Activated CD4-positive, alpha-beta T cell treated with anti-CD3 and anti-CD28 coated beads, Interleukin-2, Interleukin-6, amounts not matched to agents 100 ng/mL and 50 ng/mL, durations not matched to agents 16 hours and 8 hours (primary cell): ENCODE data around the gene HINT2.
A peak's percentile ranks its signal among the peaks of the same experiment; 100 is the strongest.

Source experiments
- DNase-seq: peaks from one replicate; pipeline ENCODE4 v3.0.0-alpha.2; 2020

The HINT2 gene

GRCh38 chr9:35810122-35810521 is 4.7 kb downstream of the HINT2 start:
- DNase-seq, result no peak

DNA sequence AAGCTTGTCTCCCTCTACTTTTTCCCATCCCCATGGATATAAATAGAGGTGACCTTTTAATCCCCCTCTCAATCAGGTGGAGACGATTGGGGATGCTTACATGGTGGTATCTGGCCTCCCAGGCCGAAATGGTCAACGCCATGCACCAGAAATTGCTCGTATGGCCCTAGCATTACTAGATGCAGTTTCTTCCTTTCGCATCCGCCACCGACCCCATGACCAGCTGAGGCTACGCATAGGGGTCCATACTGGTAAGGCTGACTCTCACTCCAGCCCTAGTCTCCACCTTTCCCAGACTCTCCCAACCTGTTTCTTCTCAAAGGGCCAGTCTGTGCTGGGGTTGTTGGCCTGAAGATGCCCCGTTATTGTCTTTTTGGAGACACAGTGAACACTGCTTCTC is 6.4 kb downstream of the HINT2 start:
- no peak for DNase-seq

GRCh38 chr9:35806101-35806500 is 8.7 kb downstream of the HINT2 start:
- DNase-seq, result no peak

DNA sequence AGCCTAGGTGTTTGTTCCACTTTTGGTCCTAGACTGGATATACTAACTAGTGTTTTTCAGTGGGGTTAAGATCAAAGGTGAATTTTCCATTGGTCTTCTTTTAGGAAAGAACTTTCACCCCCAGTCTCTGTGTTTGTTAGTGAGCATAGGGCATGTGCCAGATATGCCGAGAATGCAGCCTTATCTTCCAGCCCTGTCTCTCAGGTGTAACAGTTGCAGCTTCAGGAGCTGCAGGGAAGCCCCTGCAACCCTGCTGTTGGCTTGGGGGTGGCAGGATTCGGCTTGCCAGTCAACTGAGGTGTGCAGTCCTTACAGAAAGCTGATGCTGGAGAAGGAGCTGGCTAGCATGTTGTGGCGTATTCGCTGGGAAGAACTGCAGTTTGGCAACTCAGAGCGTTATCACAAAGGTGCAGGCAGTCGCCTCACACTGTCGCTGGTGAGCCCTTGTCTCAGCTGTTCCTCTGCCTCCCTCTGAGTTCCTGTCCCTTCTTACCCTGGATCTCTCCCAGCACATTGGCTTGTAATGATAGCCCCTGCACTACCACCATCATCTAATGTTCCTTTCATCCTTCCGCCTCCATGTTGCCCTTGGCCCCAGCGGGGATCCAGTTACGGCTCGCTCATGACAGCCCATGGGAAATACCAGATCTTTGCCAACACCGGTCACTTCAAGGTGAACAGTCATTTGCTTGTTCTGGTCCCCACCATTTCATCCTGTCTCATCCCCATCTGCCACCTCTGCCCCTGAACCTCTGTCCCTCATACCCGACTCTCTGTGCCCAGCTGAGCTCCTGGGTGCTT is 13.3 kb downstream of the HINT2 start:
- DNase-seq, result no peak

GRCh38 chr9:35800530-35800929 is 14.3 kb downstream of the HINT2 start:
- no peak for DNase-seq

- peak; percentile 58 for DNase-seq
These were observed 16.0 kb downstream of the HINT2 start for GRCh38 chr9:35798658-35799374.

GRCh38 chr9:35797311-35798109 is 17.3 kb downstream of the HINT2 start:
- DNase-seq, result no peak

- DNase-seq, result no peak
These were observed 19.1 kb downstream of the HINT2 start for GRCh38 chr9:35795695-35796094.

DNA sequence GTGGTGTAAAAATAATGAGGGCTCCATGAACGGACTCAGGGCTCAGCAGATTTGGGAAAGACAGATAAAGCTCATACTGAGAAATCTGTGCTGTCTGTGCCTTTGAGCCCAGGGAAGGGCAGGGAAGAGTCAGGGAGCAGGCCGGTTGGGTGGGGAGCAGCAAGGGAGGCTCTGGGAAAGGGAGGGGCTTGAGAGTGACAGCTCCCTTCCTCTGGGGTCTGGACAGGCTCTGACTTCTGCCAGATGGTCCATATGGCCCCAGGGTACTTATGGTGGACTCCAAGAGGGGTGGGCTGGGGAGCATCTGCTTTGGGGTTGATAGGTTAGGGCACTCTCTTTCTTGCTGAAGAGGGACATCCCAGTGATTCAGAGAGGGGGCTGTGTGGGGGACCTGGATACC is 21.4 kb downstream of the HINT2 start:
- DNase-seq, result no peak

- no peak for DNase-seq
These were observed 22.0 kb downstream of the HINT2 start for GRCh38 chr9:35792826-35793225.

DNA sequence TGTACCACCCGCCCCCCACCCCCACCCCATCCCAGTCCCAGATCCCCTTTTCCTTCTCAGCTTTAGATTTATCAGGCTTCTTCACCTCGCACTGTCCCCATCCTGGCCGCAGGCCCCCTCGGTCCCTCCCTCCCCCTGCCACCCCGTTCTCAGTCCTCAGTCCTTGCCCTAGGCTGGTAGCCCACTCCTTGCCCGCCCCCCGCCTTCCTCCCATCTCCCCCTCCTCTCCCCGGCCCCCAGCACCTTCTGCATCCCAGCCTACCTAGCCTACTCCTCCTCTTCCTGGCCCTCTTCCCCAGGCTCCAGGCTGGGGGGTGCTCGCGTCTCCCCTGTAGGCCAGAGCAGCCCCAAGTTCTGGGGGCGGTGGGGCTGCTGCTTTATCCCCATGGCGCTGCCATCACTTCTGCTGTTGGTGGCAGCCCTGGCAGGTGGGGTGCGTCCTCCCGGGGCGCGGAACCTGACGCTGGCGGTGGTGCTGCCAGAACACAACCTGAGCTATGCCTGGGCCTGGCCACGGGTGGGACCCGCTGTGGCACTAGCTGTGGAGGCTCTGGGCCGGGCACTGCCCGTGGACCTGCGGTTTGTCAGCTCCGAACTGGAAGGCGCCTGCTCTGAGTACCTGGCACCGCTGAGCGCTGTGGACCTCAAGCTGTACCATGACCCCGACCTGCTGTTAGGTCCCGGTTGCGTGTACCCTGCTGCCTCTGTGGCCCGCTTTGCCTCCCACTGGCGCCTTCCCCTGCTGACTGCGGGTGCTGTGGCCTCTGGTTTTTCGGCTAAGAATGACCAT is 22.6 kb downstream of the HINT2 start:
- DNase-seq, result no peak

GRCh38 chr9:35791297-35791921 is 23.4 kb downstream of the HINT2 start, which contains the start of gene NPR2:
Gene NPR2 (plus strand): TSS chr9:35791591. CDS start chr9:35792409, 818 bp downstream.
- no peak for DNase-seq

DNA sequence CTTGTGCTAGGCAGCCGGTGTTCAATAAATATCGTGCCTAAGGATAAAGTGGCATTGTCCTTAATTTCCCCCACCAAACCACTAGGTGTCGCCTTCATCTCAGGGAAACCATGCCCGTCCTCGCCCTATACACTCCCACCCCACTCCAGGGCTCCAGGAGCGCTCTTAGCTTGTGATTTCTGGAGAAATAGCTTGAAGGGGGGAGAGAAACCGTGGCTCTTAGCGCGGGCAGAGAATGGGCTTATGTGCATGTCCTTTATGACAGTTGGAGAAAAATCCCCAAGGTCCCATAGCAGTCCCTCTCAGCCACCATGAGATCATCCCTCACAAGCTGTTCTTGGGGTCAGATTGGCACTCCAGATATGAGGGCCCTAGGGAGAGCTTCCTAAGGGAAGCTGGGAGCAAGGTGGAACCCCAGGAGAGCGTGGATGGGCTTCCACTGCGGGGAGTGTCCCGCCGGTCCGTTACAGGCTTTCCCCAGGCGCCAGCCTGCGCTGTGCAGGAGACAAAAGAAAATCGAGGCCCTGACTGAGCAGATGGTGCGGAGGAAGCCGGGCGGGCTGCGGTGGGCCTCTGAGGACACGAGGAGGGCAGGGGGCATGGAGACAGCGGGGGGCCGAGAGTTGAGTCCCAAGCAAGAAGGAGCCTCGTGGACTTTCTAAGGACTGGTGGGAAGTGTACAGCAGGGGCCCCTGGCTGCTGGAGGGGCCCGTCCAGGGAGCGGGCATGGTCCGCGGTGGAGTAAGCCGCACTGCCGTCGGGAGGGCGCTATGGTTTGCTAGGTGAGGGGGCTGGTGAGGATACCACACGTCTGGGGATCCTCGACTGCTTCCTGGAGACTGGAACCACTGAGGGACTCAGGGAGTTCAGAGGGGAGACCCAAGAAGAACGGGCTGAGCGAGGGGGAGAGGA is 24.2 kb downstream of the HINT2 start:
- peak; percentile 71 for DNase-seq

DNA sequence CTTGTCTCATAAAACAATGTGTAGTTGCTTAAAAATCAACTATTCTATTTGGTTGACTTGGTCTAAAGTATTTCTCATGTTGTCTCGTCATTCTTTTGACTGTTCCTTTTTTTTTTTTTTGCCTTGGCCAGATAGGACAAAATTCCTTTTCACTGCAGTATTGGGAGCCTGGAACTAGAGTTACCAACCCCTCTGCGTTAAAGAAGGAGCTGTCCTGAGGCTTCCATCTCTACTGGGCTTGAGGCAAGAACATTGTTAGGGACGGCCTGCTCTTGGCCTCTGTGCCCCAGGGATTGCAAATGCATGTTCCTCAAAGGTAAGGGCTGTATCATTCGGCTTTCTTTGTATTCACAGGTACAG is 24.8 kb downstream of the HINT2 start:
- no peak for DNase-seq

DNA sequence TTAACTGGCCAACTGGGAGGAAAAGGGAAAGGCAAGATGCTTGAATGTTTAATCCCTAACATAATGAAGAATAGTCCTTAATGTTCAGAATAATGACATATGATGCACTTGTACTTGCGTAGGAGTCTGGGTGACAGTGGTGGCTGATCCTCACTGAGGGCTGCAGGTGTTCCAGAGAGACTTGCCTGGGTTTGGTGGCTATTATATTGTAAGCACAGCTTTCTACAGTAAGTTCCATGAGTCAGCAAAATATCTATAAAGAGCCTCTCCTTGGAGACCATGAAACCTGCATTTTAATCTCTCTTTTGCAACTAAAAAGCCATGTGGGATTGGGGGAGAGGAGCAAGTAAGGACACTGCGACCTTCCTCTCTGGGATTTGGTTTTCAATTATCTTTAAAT is 25.3 kb downstream of the HINT2 start:
- DNase-seq, result no peak

GRCh38 chr9:35783418-35783817 is 31.4 kb downstream of the HINT2 start:
- no peak for DNase-seq

GRCh38 chr9:35781066-35781465 is 33.8 kb downstream of the HINT2 start:
- no peak for DNase-seq

DNA sequence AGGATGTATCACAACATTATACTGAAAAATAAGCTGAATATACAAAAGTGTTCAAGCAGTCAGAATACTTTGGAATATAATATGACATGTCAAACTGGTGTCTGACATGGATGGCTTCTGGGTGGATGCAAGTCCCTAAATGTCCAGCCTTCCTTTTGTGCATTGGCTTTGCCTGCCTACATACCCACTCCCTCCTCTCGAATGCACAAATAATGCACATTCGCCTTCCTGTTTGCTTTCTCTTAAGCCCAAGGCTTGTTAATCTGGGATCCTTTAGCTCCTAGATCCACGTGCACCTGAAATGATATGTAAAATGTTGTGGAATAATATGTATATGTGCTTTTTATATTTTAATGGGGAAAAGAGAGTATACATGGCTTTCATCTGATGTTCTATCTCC is 36.3 kb downstream of the HINT2 start:
- DNase-seq, result no peak

DNA sequence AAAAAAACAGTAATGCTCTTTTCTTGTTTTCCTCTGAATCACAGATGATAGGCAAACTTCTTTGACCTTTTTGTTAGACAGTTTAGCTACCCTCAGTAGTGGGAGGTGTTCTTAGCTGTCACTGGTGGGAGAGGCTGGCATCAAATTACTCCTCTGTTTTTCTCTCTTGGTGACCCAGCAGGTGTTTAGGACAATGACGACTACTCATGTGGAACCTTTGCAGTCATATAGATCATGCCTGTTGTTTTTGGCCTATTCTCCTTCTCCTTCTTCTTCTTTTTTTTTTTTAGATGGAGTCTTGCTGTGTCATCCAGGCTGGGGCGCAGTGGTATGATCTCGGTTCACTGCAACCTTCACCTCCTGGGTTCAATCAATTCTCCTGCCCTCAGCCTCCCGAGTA is 38.8 kb downstream of the HINT2 start:
- DNase-seq, result no peak

DNA sequence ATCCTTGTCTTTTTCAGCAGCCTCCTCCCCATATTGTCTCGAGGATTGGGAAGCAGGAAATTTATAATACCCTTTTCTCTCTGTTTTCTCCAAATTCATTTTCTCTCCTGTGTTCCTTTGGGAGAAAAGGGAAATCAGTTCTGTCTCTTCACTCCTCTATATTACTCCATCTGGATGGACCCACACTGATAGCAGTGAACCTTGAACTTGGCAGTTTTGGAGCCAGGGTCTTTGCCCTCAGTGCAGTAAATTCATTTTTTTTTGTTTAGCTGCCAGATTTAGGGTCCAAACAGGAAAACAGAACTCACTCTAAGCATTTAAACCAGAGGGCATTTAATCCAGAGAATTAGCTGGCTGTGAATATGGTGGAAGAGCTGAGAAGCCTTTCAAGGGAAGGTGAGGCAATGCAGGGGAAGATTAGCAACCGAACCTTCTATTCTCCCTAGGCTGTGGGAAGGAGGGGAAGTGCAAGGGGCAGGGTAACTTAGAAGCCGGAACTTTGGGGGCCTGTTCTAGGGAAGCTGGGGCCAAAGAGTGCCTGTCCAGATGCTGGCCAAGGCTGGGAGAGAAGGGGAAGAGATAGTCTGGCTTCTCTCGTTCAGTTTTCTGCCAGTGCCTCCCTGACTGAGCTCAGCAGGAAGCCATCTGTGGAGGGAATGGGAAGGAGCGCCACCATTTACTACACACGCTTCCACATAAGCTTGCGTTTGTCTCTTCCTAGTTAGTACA is 39.8 kb downstream of the HINT2 start:
- no peak for DNase-seq

DNA sequence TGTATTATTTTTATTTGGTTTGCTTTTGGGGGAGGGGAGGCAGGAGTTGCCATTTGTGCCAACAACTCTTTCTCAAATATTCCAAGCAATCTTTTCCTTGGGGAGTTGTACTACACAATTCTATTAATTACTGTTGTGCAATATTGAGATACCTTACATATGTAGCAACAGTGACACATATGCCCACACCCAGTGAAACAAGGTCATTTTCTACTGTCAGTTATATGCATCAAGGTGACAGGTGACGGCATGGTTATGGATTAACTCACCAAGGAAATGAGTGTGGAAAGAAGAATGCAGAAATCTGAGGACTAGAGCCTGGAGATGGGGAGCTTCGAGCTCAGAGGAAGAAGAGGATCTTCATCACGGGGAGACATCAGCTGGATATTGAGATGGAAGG is 42.9 kb downstream of the HINT2 start:
- no peak for DNase-seq
